A673 (cell line): Measurements from ENCODE around the gene MTM1.

Source experiments
- CTCF ChIP-seq: fragments of 300-800, 200-600 bp; sonication (generic); conservative IDR thresholded peaks from 2 replicates; pipeline ENCODE4 v1.5.1; 2017; ENCODE audit warnings: low read depth, mild to moderate bottlenecking, antibody characterized with exemption, low read length, moderate library complexity, mixed read lengths
- EZH2 ChIP-seq: fragments of 200-600 bp; sonication (generic); IDR thresholded peaks from 2 replicates; pipeline ENCODE4 v1.6.1; 2017; ENCODE audit warnings: borderline replicate concordance, low read depth, mild to moderate bottlenecking, mixed read lengths, antibody characterized with exemption, low read length; ENCODE audit not compliant: poor library complexity, severe bottlenecking

- TF ChIP-seq CTCF (no peak), EZH2 (no peak)
These were observed 23.3 kb upstream of the MTM1 start for GRCh38 chrX:150544835-150545770.
